ES-I3 (cell line): ENCODE data around the gene MRTFB.

Experiments
- H3K36me3 ChIP-seq: 2 replicates; pipeline ENCODE4 v1.6.1; 2013; ENCODE audit warnings: mild to moderate bottlenecking, low read length, control low read depth, moderate library complexity; ENCODE audit not compliant: insufficient read depth
- H3K4me1 ChIP-seq: 2 replicates; pipeline ENCODE4 v1.6.1; 2013; ENCODE audit warnings: mild to moderate bottlenecking, control low read depth, low read length; ENCODE audit not compliant: insufficient read depth
- H3K9ac ChIP-seq: 2 replicates; pipeline ENCODE4 v1.6.1; 2013; ENCODE audit warnings: low read depth, mild to moderate bottlenecking, low read length, moderate library complexity
- H3K9me3 ChIP-seq: 2 replicates; pipeline ENCODE4 v1.6.1; 2013; ENCODE audit warnings: mild to moderate bottlenecking, low read length, moderate library complexity; ENCODE audit not compliant: control insufficient read depth, insufficient read depth

The MRTFB gene

DNA sequence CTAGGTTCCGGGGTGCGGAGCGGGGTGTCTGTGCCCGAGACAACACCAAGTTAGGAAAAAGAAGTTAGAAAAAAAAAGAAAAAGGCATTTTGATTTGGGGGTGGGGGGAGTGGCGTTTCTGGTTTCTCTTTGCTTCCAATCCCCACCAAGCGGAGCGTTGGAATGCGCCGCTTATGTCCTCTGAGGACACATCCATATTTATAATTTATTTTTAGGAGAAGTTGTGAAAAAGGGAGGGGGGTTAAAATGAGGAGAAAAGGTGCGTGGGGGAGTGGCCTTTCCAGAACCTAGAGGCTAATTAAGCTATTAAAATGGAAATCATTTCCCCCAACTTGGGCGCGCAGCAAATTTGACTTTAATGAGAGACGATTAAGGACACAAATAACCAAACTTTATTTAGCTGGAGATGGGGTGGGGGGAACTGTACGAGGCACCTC, 232.1 kb downstream of the MRTFB start:
- no peaks in the 10 kb centered on the region for H3K9me3 ChIP-seq
- no peaks in the 10 kb centered on the region for H3K36me3 ChIP-seq
- peaks cover 32% of the 10 kb centered on the region for H3K4me1 ChIP-seq
- H3K9ac ChIP-seq: peak overlapping the region; percentile 90

DNA sequence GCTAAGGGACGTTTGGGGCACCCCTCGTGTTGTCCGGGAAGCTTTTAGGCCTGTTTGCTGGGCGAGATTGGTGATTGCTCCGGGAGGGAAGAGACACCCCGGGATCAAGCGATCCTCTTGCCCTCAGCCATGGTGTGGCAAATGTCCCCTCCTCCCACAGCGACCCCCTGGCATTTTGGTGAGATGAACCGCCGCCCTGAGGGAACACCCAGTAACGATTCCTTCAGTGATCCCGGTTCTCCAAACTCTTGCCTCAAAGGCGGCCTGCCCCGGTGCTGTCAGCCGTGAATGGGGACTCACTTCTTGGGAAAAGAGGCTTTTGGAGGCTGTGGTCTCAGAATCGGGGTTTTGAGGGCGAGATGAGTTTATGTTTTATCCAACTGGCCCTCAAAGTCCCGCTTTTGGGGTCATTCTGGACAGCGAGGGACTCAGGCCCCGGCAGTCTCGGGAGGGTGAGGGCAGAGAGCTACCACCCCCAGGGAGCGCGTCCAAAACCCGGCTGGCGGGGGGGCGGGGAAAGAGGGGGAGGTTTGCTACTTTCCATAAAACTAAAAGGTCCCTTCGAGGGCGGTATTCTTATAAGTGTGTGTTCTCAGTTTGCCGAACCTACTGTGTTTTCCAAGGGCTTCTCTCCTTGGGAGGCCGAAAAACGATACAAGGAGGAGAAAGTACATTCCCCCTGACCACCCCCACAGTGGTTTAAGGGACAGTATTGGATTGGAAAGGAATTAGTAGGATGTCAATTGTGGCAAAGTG, 232.7 kb downstream of the MRTFB start:
- Histone ChIP-seq H3K4me1 (peaks cover 32% of the 10 kb centered on the region), H3K36me3 (no peaks in the 10 kb centered on the region), H3K9me3 (no peaks in the 10 kb centered on the region), H3K9ac (peak overlapping the region; percentile 90)

DNA sequence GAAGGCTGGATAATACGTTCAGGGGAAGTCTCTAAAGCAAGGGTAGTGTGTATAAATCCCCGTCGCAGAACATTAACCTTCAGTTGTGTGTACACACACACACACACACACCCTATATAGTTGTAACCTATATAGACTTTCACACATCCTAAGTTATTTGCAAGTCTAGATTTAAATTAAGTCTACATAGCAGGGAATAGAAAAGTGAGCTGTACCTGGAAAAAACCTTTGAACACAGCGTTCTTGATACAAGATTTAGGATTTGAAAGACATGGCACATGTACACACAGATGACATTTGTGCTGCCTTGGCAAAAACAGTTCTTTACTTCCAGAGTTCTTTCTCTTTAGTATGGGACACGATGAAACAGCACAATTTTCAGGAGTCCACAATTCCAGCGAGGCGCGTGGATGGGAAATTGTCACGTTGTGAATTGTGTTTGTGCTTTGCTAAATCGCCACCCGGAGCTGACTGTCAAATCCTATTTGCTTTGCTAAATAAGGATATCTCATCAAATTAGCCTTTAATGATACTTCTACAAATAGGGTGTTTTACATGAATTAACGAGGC, 233.9 kb downstream of the MRTFB start:
- H3K36me3 ChIP-seq: no peaks in the 10 kb centered on the region
- H3K9ac ChIP-seq: no peak overlapping the region
- no peaks in the 10 kb centered on the region for H3K9me3 ChIP-seq
- peaks cover 40% of the 10 kb centered on the region for H3K4me1 ChIP-seq

DNA sequence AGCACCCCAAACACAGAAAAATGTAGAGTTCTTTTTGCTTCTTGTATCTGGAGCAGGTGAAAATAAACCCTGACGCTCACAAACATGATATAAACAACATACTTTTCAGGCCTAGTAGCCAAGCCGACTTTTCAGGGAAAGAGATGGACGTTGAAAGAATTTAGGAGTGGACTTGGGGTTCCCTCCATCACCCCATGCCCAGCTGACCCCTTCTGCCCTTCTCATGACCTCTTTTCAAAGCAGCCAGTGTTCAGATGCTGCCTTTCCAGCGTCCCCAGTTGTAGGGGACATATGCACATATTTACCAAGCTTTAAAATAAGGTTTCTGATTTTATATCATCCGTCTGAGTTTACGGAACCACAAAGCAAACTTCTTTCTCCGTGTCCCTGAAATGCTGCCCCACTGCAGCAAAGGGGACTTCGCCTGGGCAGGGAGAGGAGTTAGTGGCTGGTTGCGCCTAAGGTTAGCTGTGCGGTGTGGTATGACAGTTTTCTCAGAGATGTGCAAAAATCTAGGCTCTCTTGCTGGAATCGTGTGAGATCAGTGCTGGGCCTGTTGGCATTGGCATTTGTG, 235.5 kb downstream of the MRTFB start:
- no peak overlapping the region for H3K9ac ChIP-seq
- H3K4me1 ChIP-seq: peaks cover 49% of the 10 kb centered on the region
- no peaks in the 10 kb centered on the region for H3K9me3 ChIP-seq
- H3K36me3 ChIP-seq: no peaks in the 10 kb centered on the region

DNA sequence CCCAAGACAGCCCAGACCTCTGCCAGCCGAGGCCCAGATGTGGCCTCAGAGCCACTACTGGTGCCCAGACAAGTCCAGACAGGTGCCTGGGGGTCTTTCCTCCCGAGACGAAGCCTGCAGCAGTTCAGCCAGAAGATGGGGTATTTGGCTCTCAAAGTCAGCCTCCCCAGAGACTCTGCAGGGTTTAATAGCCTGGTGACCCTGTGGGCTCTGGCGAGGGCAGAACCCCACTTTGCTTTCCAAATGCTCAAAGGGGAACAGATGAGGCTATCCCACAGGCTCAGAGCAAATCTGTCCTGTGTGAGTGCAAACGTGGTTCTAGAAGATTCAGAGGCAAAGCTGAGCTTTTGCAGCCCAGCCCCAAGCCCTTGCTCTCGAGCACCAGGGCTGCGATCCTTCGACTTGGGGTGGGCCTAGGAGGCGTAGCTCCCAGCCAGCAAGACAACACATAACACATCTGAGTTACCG, 236.0 kb downstream of the MRTFB start:
- Histone ChIP-seq H3K4me1 (peaks cover 49% of the 10 kb centered on the region), H3K9me3 (no peaks in the 10 kb centered on the region), H3K36me3 (no peaks in the 10 kb centered on the region), H3K9ac (no peak overlapping the region)

DNA sequence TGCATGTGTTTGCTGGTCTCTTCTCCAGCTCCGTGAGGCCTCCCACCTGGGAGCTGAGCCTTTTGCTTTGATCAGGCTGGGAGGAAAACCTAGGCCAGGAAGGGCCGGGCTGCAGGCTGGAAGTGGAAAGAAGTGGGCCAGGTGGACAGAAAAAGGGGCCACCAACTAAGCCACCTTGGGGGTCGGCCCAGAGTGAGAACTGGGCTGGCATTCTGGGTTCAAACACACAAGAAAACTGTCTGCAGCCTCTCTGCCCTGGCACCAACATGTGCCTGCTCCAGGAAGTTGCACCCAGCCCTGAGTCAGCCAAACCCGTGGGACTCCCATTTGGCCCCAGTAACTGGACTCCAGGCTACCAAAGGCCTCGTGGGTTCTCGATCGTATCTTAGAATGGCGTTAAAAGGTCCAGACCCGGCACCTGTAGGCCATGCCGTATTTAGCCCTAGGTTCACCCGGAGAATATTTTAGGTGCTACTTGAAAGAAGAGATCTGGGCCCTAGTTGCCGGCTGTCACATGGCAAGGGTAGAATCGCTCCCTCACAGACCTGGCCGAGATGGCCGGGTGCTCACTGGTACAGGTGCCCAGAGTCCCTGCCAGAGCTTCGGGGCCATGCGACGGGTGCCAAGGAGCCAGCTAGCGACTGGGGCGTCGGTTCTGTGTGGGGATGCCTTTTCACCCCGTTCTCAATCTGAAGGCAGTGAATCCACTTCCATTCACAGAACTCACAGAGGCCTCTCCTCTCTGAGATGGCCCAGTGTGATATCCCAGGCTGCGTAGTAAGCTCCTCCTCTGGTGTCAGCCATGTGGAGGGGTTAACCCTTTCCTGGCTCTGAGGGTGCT, 236.6 kb downstream of the MRTFB start:
- H3K36me3 ChIP-seq: no peaks in the 10 kb centered on the region
- no peaks in the 10 kb centered on the region for H3K9me3 ChIP-seq
- peaks cover 49% of the 10 kb centered on the region for H3K4me1 ChIP-seq
- no peak overlapping the region for H3K9ac ChIP-seq

- Histone ChIP-seq H3K9ac (no peak overlapping the region), H3K4me1 (peaks cover 49% of the 10 kb centered on the region), H3K36me3 (no peaks in the 10 kb centered on the region), H3K9me3 (no peaks in the 10 kb centered on the region)
Observed at GRCh38 chr16:14308368-14308723, 237.2 kb downstream of the MRTFB start.

DNA sequence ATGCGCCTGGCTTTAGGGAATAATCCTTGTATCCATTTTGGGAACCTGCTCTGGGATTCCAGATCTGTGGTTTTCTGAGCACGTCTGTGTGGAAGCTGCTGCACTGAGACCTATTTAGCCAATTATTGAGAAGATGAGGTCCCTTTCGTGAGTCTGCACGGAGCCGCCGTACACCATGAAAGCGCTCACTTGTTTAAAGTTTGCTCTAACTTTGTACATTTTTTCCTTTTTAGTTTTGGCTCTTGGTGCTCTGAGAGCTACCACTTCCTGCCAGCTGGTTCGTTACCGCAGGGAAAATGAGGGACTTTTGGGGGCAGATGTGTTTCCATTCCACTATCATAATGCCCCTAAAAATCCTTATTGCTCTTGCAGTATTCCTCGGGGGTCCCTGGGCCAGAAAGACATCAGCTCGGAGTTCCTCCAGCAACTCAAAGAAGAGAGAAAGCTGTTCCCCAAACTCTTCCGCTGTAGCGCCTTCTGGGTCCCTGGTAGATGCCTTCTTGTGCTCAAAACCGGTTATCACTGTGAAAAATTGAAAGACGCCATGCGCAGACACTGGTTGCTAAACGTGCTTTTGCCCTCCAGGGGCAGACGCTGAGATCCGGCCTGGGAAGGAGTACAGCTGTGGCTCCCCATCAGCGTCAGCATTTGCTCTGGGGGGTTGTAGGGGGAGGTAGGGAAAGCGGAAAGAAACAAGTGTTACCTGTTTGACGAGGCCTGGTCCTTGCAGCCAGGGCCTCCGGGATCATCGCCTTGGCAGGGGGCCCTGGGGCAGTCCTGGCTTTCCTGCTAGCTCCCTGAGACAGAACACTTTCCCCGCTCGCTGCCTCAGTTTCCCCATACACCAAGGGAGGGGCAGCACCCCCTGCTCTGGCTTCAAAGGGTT, 238.1 kb downstream of the MRTFB start:
- H3K4me1 ChIP-seq: peaks cover 49% of the 10 kb centered on the region
- H3K9me3 ChIP-seq: no peaks in the 10 kb centered on the region
- no peak overlapping the region for H3K9ac ChIP-seq
- H3K36me3 ChIP-seq: no peaks in the 10 kb centered on the region

DNA sequence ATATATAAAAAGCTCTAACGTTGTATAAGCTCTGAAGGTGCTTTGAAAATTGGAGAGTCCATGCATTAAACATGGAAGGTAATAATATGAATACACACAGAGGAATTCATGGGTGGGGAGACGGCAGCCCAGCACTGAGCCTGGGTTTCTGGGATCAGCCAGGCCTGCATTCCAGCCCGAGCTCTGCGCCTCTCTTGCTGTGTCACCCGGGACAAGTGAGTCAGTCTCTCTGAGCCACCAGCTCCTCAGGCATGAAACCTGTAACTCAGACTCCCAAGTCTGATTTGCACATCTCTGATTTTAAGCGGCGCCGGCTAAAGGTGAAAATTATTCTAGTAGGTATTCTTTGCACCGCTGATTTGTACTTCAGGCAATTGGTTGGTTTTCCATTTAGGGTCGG, 238.8 kb downstream of the MRTFB start:
- Histone ChIP-seq H3K9ac (no peak overlapping the region), H3K9me3 (no peaks in the 10 kb centered on the region), H3K4me1 (peaks cover 47% of the 10 kb centered on the region), H3K36me3 (no peaks in the 10 kb centered on the region)

- no peak overlapping the region for H3K9ac ChIP-seq
- H3K4me1 ChIP-seq: peaks cover 41% of the 10 kb centered on the region
- H3K36me3 ChIP-seq: no peaks in the 10 kb centered on the region
- no peaks in the 10 kb centered on the region for H3K9me3 ChIP-seq
Observed at GRCh38 chr16:14310519-14310991, 239.4 kb downstream of the MRTFB start.

- no peaks in the 10 kb centered on the region for H3K36me3 ChIP-seq
- H3K9ac ChIP-seq: no peak overlapping the region
- no peaks in the 10 kb centered on the region for H3K9me3 ChIP-seq
- H3K4me1 ChIP-seq: peaks cover 17% of the 10 kb centered on the region
Observed at GRCh38 chr16:14314116-14314515, 243.0 kb downstream of the MRTFB start.

GRCh38 chr16:14315683-14316320, 244.7 kb downstream of the MRTFB start:
- Histone ChIP-seq H3K9ac (no peak overlapping the region), H3K9me3 (no peaks in the 10 kb centered on the region), H3K4me1 (peaks cover 2% of the 10 kb centered on the region; the same call in 1 of the 2 replicates), H3K36me3 (no peaks in the 10 kb centered on the region)
